ENCODE results near the gene DSC1.

- TF ChIP-seq CTCF (IDR thresholded peaks at IDR 0.05) = no peak
- no peak for TF ChIP-seq EZH2 (IDR thresholded peaks at IDR 0.05)
- no peak for TF ChIP-seq EZH2phosphoT487 (IDR thresholded peaks at IDR 0.05)
Measured at GRCh38 chr18:31102941-31103340, 59.7 kb downstream of the DSC1 start.
